Gastroesophageal sphincter (tissue), 4 donors: ENCODE data around the gene AATF. TPM values are rescaled to one million over a fixed set of nuclear protein-coding genes. Genes with fewer than 3 reads are reported as not detected.

Experiments used
- ATAC-seq: fragments of 150-250 bp; one replicate; pipeline ENCODE4 v1.9.1; 2016; ENCODE audit warnings: mild to moderate bottlenecking, moderate library complexity
- H3K27ac ChIP-seq, 4 donors: fragments of 200-600 bp; sonication (generic) in 3 of 4; 1 replicate in 3 of 4; 2 replicates in 1 of 4; pipeline ENCODE4 v1.5.1; 2016 to 2019
- H3K27me3 ChIP-seq: fragments of 200-600 bp; sonication (generic); one replicate; pipeline ENCODE4 v1.5.1; 2019
- H3K36me3 ChIP-seq, 2 donors: fragments of 200-600 bp; sonication (generic); one replicate each; pipeline ENCODE4 v1.5.1; 2019; ENCODE audit warnings: control low read depth in 1 of 2
- H3K4me1 ChIP-seq, 3 donors: fragments of 200-600 bp; sonication (generic); 1 replicate in 2 of 3; 2 replicates in 1 of 3; pipeline ENCODE4 v1.5.1; 2016 to 2019; ENCODE audit warnings: control low read depth in 2 of 3
- H3K4me3 ChIP-seq, 2 donors: fragments of 200-600 bp; sonication (generic); one replicate each; pipeline ENCODE4 v1.5.1; 2019; ENCODE audit warnings: mild to moderate bottlenecking in 1 of 2, moderate library complexity in 1 of 2
- H3K9me3 ChIP-seq, 3 donors: fragments of 200-600 bp; sonication (generic); one replicate each; pipeline ENCODE4 v1.5.1; 2017 to 2019; ENCODE audit warnings: control low read depth in 2 of 3
- CTCF ChIP-seq, 4 experiments: fragments of 200-600 bp in 2 of 4; fragments of 450-650 bp in 2 of 4; sonication (generic) in 1 of 4; IDR thresholded peaks; one replicate each; pipeline ENCODE4 v1.5.1; 2017 to 2019; ENCODE audit warnings: antibody characterized with exemption in 4 of 4, mild to moderate bottlenecking in 2 of 4, moderate library complexity in 2 of 4
- EP300 ChIP-seq: sonication (generic); formaldehyde crosslinking; IDR thresholded peaks from one replicate; pipeline ENCODE4 v1.6.1; 2017; ENCODE audit warnings: antibody characterized with exemption, mild to moderate bottlenecking
- POLR2A ChIP-seq, 2 donors: fragments of 450-650 bp; IDR thresholded peaks; one replicate each; pipeline ENCODE4 v1.6.1; 2017; ENCODE audit warnings: antibody characterized with exemption in 2 of 2, mild to moderate bottlenecking in 2 of 2, moderate library complexity in 1 of 2
- POLR2AphosphoS5 ChIP-seq: sonication (generic); formaldehyde crosslinking; IDR thresholded peaks from one replicate; pipeline ENCODE4 v1.6.1; 2017; ENCODE audit warnings: antibody characterized with exemption
- WGBS, 2 donors: methylation state at CpG; one replicate each; pipeline ENCODE4 v1.1.5; 2018; ENCODE audit warnings: low coverage in 1 of 2; 5-methylcytosine and 5-hydroxymethylcytosine counted together
- total RNA-seq, 4 donors: library from RNA; depleted of rRNA; stranded (reverse); fragments of >200 nt; gene quantifications; one replicate each; pipeline ENCODE4 v1.1.0, GENCODE V29; 2016

AATF gene
- total RNA-seq, 4 donors from 2014 or later = 36.1 to 45.1 (median 38.5) TPM

- Histone ChIP-seq H3K27ac (no peak overlapping the region), H3K36me3 (peaks cover 0 to 61% of the 10 kb centered on the region in 2 donors), H3K9me3 (no peaks in the 10 kb centered on the region), H3K27me3 (no peaks in the 10 kb centered on the region), H3K4me1 (peaks cover 0 to 16% (median 0%) of the 10 kb centered on the region in 3 donors), H3K4me3 (no peak overlapping the region)
- WGBS, 2 donors = 84% methylated on average over 1 of the region's 4 CpGs; no CpG with 5 or more reads in 1 of the 2 donors
- ATAC-seq = no peak
- TF ChIP-seq POLR2A (IDR thresholded peaks at IDR 0.05) = no peak
- no peak for TF ChIP-seq POLR2AphosphoS5
- TF ChIP-seq EP300 = no peak
- TF ChIP-seq CTCF (IDR thresholded peaks at IDR 0.05) = no peak
Measured at GRCh38 chr17:37094391-37094790, 145.6 kb downstream of the AATF start.

- Histone ChIP-seq H3K4me1 (peaks cover 0 to 7% (median 0%) of the 10 kb centered on the region in 3 donors), H3K4me3 (no peak overlapping the region), H3K27ac (no peak overlapping the region), H3K27me3 (no peaks in the 10 kb centered on the region), H3K36me3 (peaks cover 0 to 67% of the 10 kb centered on the region in 2 donors), H3K9me3 (no peaks in the 10 kb centered on the region)
- ATAC-seq = no peak
- no peak for TF ChIP-seq POLR2AphosphoS5
- TF ChIP-seq EP300 = no peak
- TF ChIP-seq CTCF (IDR thresholded peaks at IDR 0.05) = no peak
- WGBS, 2 donors = 86 to 100% methylated on average over 1 to 2 of the region's 2 CpGs
Measured at GRCh38 chr17:37096071-37096470, 147.3 kb downstream of the AATF start.

GRCh38 chr17:37097154-37097553 lies 148.4 kb downstream of the AATF start:
- ATAC-seq = no peak
- Histone ChIP-seq H3K9me3 (no peaks in the 10 kb centered on the region), H3K27me3 (no peaks in the 10 kb centered on the region), H3K4me1 (no peaks in the 10 kb centered on the region), H3K4me3 (no peak overlapping the region), H3K27ac (no peak overlapping the region), H3K36me3 (peaks cover 0 to 78% of the 10 kb centered on the region in 2 donors)
- TF ChIP-seq EP300 (no peak), CTCF (IDR thresholded peaks at IDR 0.05) (no peak), POLR2AphosphoS5 (no peak), POLR2A (IDR thresholded peaks at IDR 0.05) (no peak)
- WGBS, 2 donors = 60 to 92% methylated on average over 1 to 2 of the region's 2 CpGs

- Histone ChIP-seq H3K4me3 (no peak overlapping the region), H3K27me3 (no peaks in the 10 kb centered on the region), H3K36me3 (peaks cover 0 to 80% of the 10 kb centered on the region in 2 donors), H3K4me1 (no peaks in the 10 kb centered on the region), H3K27ac (no peak overlapping the region), H3K9me3 (no peaks in the 10 kb centered on the region)
- no peak for TF ChIP-seq POLR2AphosphoS5
- no peak for TF ChIP-seq EP300
- no peak for TF ChIP-seq POLR2A (IDR thresholded peaks at IDR 0.05)
- TF ChIP-seq CTCF (IDR thresholded peaks at IDR 0.05) = no peak
- no peak for ATAC-seq
- 87 to 100% methylated on average over 1 to 5 of the region's 5 CpGs for WGBS, 2 donors
Measured at GRCh38 chr17:37098152-37098551, 149.4 kb downstream of the AATF start.

GRCh38 chr17:37098910-37099664 lies 150.3 kb downstream of the AATF start:
- Histone ChIP-seq H3K4me1 (no peaks in the 10 kb centered on the region), H3K36me3 (peaks cover 0 to 79% of the 10 kb centered on the region in 2 donors), H3K9me3 (no peaks in the 10 kb centered on the region), H3K27ac (no peak overlapping the region), H3K27me3 (no peaks in the 10 kb centered on the region), H3K4me3 (no peak overlapping the region)
- no peak for TF ChIP-seq CTCF (IDR thresholded peaks at IDR 0.05)
- no peak for TF ChIP-seq POLR2AphosphoS5
- TF ChIP-seq EP300 = no peak
- no peak for TF ChIP-seq POLR2A (IDR thresholded peaks at IDR 0.05)
- WGBS, 2 donors = 88 to 100% methylated on average over 4 of the region's 9 CpGs
- no peak for ATAC-seq
